HL-60/S4 treated with phorbol 12-myristate 13-acetate at 8.2 ng/mL for 4 days and 3 days (cell line): Measurements from ENCODE around the gene PPDPF.
"Not testable (repeated sequence)": the region's sequence is repeated elsewhere in the genome, so short reads cannot be mapped to it uniquely, and the experiment has no call there.

ENCODE experiments used
- in situ Hi-C: fragments of 300-500 bp; cut with MboI; formaldehyde crosslinking; loops from 2 replicates; pipeline ENCODE4 v1.15.0; 2022; ENCODE audit warnings: low sequenced_read_pairs

Gene PPDPF

DNA sequence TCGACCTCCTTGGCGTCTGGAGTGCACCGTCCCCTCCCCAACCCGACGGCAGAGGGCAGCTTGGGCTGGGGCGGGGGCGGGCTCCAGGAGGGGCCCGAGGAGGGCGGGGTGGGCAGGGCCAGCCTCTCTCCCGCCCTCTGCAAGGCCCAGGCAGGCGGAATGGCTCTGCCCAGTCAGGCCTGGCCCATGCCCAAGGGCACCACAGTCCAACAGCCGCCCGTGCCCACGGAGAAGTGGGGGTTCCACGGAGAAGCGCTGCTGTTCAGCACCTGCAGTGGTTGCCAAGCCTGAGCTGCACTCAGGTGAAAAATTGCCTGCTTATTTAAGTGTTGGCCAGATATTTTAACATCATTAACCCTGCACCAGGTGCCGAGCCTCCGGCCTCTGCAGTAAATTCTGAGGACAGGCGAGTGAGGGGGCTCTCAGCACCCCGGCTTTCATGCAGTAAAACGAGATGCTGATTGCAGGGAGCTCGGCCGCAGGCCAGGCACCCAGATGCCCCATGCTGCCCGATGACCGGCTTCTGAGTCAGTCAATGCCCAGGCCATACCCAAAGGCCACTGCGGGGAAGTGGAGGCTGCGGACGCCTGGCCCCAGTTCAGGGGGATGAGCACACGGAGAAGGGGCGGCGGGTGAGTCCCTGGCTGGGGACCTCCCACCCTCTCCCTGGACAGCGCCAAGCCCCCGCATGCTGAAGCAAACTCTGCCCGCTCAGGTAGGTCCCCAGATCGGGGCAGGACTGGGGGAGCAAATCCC lies 27.3 kb downstream of the PPDPF start, which contains the start of gene SRMS:
TSS of gene SRMS (minus strand) at position 25 of the 756 bp plus-strand sequence. CDS start 286 bp downstream, outside the sequence.
- in situ Hi-C loops = no loop called here

- in situ Hi-C loops = no loop called here
These were observed 28.0 kb downstream of the PPDPF start for GRCh38 chr20:63548542-63548941.

DNA sequence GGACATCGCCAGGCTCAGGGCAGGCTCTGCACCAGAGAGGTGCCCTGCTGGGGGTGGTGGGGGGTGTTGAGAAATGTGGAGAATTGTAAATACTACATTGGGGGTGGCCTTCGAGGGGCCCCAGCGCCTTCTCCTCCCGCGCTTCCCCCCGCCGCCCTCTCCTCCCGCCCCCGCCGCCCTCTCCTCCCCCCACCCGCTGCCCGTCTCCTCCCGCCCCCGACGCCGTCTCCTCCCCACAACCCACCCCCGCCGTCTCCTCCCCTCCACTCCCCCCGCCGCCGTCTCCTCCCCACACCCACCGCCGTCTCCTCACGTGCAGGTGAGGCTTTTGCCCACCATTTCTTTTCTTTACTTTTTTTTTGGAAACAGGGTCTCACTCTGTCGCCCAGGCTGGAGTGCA lies 28.5 kb downstream of the PPDPF start:
- in situ Hi-C loops = no loop called here

DNA sequence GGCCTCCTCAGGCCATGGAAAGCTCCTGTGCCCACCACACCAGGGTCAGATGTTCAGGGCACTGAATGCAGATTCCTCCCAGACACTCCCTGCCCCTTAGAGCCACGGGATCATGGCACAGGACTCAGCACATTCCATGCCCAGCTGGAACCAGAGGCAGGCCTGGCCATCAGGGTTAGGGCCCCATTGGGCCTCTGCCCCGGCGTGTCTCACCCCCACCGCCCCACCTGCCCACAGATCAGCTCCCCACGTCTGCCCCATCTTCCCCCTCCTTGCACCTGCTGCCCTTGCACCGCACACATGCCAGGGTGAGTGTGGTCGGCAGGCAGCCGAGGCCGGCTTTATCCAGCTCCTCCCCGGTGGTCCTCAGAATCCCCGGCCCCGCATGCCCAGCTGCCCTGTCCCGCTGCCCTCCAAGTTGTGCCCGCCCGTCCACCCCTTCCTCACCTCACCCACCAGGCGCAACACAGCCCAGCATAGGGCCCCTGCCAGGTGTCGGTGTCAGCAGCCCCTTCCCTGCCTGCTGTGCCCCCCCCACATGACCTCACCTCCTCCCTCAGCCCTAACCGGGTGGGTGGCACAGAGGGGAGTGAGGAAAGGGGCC lies 29.2 kb downstream of the PPDPF start:
- in situ Hi-C loops = no loop called here

DNA sequence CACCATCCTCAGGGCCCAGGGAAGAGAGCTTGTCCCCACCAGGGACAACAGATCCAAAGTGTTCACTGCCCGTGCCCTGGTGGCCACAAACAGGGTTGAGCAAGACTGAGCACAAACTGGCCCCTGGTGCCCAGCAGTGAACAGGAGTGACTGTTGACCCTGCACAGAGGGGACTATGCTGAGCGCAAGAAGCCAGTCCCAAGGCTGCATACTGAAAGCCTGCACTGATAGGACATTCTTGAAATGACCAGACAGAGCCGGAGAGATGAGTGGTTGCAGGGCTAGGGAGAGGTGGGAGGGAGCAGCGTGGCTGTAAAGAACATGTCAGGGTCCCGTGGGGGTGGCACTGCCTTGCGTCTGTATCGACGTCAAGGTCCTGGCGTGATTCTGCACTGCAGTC lies 30.5 kb downstream of the PPDPF start:
- in situ Hi-C loops = no loop called here

DNA sequence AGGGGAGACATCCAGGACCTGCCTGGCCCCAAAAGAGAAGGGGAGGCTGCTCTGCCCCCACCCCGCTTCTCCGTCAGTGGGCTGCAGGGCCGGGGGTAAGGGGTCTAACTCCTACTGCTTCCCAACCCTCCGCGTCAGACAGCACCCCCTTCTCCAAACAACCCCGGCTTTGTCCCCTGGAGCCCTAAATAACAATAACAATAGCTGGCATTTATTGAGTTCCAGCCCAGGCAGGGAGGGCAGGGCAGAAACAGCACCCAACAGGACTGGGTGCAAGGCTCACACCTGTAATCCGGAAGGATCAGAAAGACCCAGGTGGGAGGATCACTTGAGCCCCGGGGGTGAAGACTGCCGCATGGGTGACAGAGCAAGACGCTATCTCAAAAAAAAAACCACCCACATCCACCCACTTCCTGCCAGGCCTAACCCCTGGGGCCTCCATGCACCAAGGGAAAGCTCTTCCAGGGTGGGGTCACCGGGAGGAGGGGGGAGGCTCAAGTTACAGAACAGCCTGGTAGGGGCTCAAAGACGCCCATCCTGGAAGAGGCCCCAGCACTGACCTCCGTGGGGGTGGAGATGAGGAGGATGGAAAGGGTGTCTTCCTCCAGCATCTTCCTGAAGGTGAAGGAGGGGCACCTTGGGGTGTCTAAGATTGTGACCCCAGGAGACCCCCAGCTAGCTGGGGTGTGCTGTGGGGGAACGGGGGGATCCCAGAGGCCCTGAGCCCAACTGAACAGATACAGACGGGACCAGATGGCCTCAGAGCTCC lies 32.1 kb downstream of the PPDPF start:
- in situ Hi-C loops = no loop called here

DNA sequence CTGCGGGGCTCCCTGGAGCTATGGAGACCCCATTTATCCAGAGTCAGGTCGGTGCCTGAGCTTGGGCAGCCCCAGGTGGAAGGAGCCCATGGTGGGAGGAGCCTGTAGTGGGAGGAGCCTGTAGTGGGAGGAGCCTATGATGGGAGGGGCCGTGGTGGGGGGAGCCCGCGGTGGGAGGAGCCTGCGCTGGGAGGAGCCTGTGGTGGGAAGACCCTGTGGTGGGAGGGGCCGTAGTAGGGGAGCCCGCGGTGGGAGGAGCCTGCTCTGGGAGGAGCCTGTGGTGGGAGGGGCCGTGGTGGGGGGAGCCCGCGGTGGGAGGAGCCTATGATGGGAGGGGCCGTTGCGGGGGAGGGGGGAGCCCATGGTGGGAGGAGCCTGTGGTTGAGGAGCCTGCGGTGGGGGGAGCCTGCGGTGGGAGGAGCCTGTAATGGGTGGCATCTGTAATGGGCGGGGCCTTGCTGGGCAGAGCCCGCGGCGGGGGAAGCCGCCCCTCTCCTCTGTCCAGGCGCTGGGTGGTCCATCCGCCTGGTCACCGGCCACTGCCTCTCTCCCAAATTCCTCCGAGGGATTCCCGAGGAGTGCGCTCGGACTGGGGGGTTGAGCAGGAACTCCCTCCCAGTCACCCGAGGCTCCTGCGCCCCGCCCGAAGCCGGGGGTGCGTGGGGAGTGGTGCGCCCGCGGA lies 32.8 kb downstream of the PPDPF start:
- in situ Hi-C loops = no loop called here

DNA sequence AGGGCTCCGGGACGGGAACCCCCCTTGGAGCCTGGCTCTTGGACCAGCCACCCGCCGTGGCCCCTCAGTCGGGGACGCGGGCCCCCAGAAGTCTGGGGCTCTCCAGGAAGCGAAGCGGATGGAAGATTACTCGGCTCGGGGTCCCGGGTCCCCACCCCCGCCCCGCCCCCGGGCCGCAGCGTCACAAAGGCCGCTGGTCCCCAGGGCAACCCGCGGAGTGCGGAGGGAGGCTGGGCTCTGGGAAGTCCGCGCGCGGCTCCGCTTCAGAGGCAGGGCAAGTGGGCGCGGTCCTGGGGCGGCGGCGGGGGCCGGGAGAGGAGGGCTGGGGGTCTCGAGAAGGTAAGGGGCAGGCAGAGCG lies 33.3 kb downstream of the PPDPF start, which contains the start of gene FNDC11:
TSS of gene FNDC11 (plus strand) at position 227 of the 358 bp plus-strand sequence. CDS start 1,505 bp downstream, outside the sequence.
- in situ Hi-C loops = no loop called here

- in situ Hi-C loops = no loop called here
These were observed 34.1 kb downstream of the PPDPF start for GRCh38 chr20:63554361-63555278.

GRCh38 chr20:63555661-63556381 lies 35.3 kb downstream of the PPDPF start:
- in situ Hi-C loops = no loop called here

DNA sequence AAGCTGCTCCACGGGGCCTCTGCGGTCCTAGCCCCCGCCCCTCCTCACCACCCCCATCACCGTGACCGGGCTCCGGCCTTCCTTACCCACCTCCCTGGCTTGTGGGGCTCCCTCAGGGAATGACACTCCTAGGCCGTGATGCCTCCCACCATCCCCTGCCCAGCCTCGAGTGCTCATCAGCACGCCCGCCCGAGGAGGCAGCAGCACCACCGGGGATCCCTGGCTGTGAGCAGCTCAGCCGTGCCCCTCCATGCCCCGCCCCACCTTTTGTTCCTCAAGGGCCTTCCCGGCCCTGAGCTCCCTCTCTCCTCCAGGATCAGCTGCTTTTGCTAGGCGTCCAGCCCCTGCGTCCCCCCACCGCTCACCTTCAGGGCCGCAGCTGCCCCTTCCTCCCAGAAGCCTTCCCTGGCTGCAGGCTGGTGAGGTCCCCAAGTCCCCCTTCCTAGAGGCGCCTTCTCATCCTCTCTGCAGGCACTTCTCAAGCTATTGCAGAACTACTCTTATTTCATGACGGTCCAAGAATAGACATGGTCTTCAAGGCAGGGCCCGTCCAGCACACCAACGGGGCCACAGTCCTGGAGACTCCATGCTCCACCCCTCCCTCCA lies 36.4 kb downstream of the PPDPF start:
- in situ Hi-C loops = no loop called here

GRCh38 chr20:63557481-63557891 lies 36.9 kb downstream of the PPDPF start:
- in situ Hi-C loops = no loop called here

GRCh38 chr20:63558804-63559484 lies 38.4 kb downstream of the PPDPF start:
- in situ Hi-C loops = no loop called here

DNA sequence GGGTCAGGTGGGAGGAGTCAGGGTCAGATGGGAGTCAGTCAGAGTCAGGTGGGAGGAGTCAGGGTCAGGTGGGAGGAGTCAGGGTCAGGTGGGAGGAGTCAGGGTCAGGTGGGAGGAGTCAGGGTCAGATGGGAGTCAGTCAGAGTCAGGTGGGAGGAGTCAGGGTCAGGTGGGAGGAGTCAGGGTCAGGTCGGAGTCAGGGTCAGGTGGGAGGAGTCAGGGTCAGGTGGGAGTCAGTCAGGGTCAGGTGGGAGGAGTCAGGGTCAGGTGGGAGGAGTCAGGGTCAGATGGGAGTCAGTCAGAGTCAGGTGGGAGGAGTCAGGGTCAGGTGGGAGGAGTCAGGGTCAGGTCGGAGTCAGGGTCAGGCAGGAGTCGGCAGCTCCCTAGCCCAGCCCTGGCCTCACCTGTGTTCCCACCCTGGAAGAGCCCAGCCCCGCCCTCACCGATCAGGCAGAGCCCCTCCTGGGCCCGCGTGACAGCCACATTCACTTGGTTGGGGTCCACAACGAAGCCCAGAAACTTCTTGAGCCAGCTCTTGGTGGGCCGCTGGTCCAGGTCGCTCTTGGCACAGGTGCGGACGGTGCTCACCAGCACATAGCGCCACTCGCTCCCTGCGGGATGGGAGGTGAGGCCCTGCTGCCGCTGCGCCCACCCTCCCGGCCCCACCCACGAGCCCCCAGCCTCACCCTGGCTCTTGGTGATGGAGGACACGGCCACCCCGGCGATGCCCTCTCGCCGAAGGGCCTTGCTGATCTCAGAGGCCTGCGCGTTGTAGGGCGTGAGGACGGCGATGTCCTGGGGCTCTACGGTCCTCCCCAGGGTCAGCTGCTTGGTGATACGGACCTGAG lies 39.1 kb downstream of the PPDPF start:
- in situ Hi-C loops = not testable (repeated sequence)

- in situ Hi-C loops = no loop called here
These were observed 39.8 kb downstream of the PPDPF start for GRCh38 chr20:63560333-63560805.

- in situ Hi-C loops = no loop called here
These were observed 40.5 kb downstream of the PPDPF start for GRCh38 chr20:63560856-63561609.
